BJ (cell line): ENCODE measurements around the gene SPRED2. TPM values are rescaled to one million over a fixed set of nuclear protein-coding genes. Genes with fewer than 3 reads are reported as not detected.

ENCODE experiments used
- CTCF ChIA-PET: fragments of 350-600 bp; formaldehyde crosslinking; extraction: SDS; loops from one replicate; lab custom pipeline; 2021; ENCODE audit warnings: antibody characterized with exemption, inconsistent platforms; lab: Yijun Ruan, JAX
- POLR2A ChIA-PET: fragments of 300-600 bp; sonication (Branson Sonifier 250); formaldehyde crosslinking; extraction: SDS; loops from one replicate; lab custom pipeline; 2021; ENCODE audit warnings: antibody characterized with exemption; lab: Charles Lee
- DNase-seq: peaks from one replicate; pipeline ENCODE4 v3.0.0-alpha.2; 2011; ENCODE audit warnings: low read depth
- H3K27me3 ChIP-seq: 2 replicates; pipeline ENCODE4 v1.6.0; 2011; ENCODE audit warnings: low read length; ENCODE audit not compliant: control insufficient read depth, insufficient read depth
- H3K36me3 ChIP-seq: 2 replicates; pipeline ENCODE4 v1.5.1; 2011; ENCODE audit warnings: low read length; ENCODE audit not compliant: control insufficient read depth, insufficient read depth
- H3K4me3 ChIP-seq: 2 replicates; pipeline ENCODE4 v1.5.1; 2011; ENCODE audit warnings: low read depth, mild to moderate bottlenecking, control low read depth, low read length
- polyA minus RNA-seq: library from RNA; depleted of rRNA, polyadenylated mRNA; stranded (reverse); fragments of >200 nt; gene quantifications from 2 replicates; pipeline ENCODE4 v1.2.3, GENCODE V29; 2011; rRNA and poly(A)+ RNA removed
- polyA plus RNA-seq: library from polyadenylated mRNA; depleted of rRNA; stranded (reverse); fragments of >200 nt; gene quantifications from 2 replicates; pipeline ENCODE4 v1.2.3, GENCODE V29; 2011; rRNA removed
- TF ChIP-seq, protein P1 (sequence below): IDR thresholded peaks from 2 replicates; pipeline ENCODE4 v1.5.1; 2011; ENCODE audit warnings: low read depth, mild to moderate bottlenecking, control low read depth, inconsistent platforms, low read length, moderate library complexity; ENCODE audit not compliant: insufficient read depth

SPRED2 gene, protein sequence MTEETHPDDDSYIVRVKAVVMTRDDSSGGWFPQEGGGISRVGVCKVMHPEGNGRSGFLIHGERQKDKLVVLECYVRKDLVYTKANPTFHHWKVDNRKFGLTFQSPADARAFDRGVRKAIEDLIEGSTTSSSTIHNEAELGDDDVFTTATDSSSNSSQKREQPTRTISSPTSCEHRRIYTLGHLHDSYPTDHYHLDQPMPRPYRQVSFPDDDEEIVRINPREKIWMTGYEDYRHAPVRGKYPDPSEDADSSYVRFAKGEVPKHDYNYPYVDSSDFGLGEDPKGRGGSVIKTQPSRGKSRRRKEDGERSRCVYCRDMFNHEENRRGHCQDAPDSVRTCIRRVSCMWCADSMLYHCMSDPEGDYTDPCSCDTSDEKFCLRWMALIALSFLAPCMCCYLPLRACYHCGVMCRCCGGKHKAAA
- polyA plus RNA-seq (11.0 and 13.1 TPM in 2 replicates), polyA minus RNA-seq (13.0 and 17.9 TPM in 2 replicates)

DNA sequence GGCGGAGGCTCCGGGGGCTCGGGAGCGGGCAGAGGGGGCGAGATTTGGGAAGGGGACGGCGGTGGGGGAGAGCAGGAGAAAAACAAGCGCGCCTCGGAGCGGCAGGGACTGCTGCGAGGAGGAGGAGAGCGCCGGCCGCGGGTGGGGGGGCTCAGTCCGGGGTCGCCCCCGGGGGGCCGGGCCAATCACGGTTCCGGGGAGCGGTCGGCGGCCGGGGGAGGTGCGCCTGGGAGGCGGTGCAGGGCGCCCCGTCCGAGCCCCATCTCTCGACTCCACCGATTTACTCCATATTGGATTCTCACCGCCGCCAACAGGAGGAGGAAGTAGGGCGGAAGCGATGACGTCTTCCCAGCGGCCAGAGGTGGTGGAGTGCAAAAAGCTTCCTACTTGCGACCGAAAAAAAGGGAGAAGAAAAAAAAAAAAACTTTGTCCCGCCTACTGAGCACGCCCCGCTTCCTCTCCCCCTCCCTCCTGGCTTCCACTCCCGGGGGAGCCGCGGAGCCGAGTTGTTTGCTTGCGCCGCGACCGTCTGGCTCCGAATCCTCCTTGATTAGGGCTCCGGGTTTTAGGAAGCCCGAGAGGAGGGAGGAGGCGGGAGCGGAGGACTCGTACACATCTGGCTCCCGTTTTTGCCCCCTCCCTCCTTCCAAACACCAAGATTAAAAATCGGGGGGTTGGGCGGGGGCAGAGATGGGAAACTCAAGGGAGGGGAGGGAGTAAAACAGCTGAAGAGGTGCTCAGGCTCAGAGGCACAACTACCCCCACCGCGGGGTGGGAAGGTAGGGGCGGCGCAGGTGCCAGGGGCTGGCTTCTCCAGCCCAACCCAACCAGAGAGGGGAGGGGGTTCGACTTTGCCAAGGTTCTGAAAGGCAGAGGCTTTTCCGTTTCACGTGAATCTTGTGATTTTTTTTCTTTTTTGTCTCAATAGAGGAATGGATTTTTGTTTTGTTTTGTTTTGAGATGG lies at the start of gene SPRED2:
TSS of gene SPRED2 (minus strand) at position 373 of the 964 bp plus-strand sequence. CDS start 612 bp downstream, outside the sequence.
- ChIA-PET CTCF (interaction anchor here (1.6 kb wide), 1 partner anchor 131 kb away, joined by 6 read pairs; no protein-coding TSS in a partner anchor), POLR2A (interaction anchor here (0.6 to 1.0 kb wide), 2 partner anchors 58 to 65 kb away, joined by 3 to 4 read pairs; no protein-coding TSS in a partner anchor)
- Histone ChIP-seq H3K36me3 (no peaks in the 10 kb centered on the region), H3K27me3 (no peaks in the 10 kb centered on the region), H3K4me3 (peak within 1 kb of the TSS; percentile 97)
- peak; percentile 87 for DNase-seq
- TF ChIP-seq, protein P1, sequence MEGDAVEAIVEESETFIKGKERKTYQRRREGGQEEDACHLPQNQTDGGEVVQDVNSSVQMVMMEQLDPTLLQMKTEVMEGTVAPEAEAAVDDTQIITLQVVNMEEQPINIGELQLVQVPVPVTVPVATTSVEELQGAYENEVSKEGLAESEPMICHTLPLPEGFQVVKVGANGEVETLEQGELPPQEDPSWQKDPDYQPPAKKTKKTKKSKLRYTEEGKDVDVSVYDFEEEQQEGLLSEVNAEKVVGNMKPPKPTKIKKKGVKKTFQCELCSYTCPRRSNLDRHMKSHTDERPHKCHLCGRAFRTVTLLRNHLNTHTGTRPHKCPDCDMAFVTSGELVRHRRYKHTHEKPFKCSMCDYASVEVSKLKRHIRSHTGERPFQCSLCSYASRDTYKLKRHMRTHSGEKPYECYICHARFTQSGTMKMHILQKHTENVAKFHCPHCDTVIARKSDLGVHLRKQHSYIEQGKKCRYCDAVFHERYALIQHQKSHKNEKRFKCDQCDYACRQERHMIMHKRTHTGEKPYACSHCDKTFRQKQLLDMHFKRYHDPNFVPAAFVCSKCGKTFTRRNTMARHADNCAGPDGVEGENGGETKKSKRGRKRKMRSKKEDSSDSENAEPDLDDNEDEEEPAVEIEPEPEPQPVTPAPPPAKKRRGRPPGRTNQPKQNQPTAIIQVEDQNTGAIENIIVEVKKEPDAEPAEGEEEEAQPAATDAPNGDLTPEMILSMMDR, result no peak

DNA sequence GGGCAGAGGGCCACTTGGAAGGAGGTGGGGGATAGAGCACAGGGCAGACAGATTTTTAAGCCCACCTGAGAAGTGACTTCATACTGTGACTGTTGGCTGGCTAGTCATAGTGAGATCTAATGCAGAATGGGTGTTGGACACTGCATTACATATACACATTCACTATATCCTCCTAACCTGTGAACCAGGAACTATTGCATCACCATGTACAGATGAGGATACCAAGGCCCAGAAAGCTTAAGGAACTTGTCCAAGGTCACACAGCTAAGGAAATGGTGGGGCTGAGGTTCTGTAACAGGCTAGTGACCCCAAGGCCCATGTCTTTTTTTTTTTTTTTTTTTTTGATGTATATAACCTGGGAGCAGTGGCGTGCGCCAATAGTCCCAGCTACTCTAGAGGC lies 49.6 kb upstream of the SPRED2 start:
- no peaks in the 10 kb centered on the region for H3K27me3 ChIP-seq
- no peak overlapping the region for H3K4me3 ChIP-seq
- ChIA-PET CTCF (no interaction called here), POLR2A (no interaction called here)
- no peaks in the 10 kb centered on the region for H3K36me3 ChIP-seq
- DNase-seq, result no peak
- TF ChIP-seq, protein P1, result no peak

DNA sequence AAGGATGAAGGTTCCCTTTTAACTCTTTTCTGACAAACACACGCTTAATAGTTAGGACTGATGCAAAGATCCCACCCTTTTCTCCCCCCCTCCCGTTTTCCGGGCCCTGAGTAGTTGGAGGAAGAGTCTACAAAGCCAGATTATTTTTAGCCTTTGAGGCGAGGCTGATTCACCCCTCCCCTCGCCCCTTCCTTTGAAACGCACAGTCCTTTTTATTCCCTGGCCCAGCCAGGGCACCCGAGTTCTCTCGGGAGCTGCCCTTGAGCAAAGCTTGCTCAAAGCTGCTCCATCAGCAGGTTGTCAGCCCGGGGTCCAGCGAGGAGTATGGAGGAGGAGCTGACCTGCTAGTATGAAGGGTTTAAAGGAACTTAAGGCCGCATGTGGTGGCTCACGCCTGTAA lies 47.1 kb upstream of the SPRED2 start:
- Histone ChIP-seq H3K36me3 (no peaks in the 10 kb centered on the region), H3K27me3 (no peaks in the 10 kb centered on the region), H3K4me3 (no peak overlapping the region)
- POLR2A ChIA-PET, result no interaction called here
- CTCF ChIA-PET, result no interaction called here
- TF ChIP-seq, protein P1, result no peak
- no peak for DNase-seq

DNA sequence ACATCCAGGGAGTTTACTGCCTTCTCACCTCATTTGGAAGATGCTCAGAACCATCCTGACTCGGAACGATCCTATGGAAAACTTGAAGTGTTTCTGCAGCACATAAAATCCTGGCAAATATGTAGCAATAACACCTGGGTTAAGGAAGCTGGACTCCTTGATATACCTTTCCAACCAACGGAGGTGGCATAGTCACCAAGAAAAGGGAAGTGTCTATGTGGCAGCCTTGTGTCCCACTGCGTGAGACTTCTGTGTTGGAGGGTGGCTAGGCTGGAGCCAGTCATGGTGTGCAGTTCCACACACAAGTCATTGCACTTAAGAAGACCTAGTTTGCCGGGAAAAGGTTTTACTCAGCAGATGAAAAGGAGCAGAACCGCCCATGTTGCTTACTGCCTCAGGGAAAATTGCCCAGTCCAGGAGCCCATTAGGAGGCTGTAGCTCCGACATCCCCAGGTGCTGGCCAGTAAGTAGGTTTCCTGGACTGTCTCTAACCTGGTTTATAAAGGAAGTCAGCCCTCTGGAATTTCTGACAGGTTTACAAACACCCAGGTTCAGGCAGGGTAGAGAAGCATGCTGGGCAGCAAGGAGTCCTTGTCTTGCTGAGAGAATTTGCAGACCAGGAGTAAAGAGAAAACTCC lies 46.2 kb upstream of the SPRED2 start:
- CTCF ChIA-PET, result no interaction called here
- TF ChIP-seq, protein P1, result no peak
- no peak for DNase-seq
- POLR2A ChIA-PET, result no interaction called here
- no peaks in the 10 kb centered on the region for H3K27me3 ChIP-seq
- H3K36me3 ChIP-seq, result no peaks in the 10 kb centered on the region
- H3K4me3 ChIP-seq, result no peak overlapping the region
